Measurements from ENCODE around the gene TMEM259.

The TMEM259 gene

DNA sequence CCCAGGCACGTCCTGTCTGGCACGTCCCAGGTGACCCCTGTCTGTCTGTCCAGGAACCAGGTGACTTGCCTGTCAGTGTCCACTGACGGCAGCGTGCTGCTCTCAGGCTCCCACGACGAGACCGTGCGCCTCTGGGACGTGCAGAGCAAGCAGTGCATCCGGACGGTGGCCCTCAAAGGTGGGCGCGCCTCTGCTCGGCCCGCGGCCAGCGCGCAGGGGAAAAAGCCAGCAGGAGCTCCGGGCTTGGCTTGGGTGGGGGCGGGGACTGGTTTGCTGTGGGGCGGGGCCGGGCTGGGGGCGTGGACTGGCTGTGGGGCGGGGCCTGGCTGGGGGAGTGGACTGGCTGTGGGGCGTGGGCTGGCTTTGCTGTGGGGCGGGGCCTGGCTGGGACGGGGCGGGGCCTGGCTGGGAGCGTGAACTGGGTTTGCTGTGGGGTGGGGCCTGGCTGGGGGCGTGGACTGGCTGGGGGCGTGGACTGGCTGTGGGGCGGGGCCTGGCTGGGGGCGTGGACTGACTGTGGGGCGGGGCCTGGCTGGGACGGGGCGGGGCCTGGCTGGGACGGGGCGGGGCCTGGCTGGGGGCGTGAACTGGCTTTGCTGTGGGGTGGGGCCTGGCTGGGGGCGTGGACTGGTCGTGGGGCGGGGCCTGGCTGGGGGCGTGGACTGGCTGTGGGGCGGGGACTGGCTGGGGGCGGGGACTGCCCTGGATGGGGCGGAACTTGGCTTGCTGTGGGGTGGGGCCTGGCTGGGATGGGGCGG lies 29.6 kb downstream of the TMEM259 start:
- H3K27ac ChIP-seq (replicated peaks; ENCODE audit: low read length): no peak overlapping the region
- no peak overlapping the region for H3K23ac ChIP-seq (ENCODE audit: low read depth, low read length, poor library complexity)
- H2BK12ac ChIP-seq (ENCODE audit: low read length): no peak overlapping the region
- no peak overlapping the region for H2BK120ac ChIP-seq (ENCODE audit: low read depth, low read length)
- H3K4ac ChIP-seq (ENCODE audit: low read length): no peak overlapping the region
- H3K27me3 ChIP-seq (ENCODE audit: control insufficient read depth in 3 of 3, insufficient read depth in 3 of 3, low read depth in 1 of 3, low read length in 3 of 3): peaks cover 0 to 5% (median 0%) of the 10 kb centered on the region in 3 experiments
- WGBS, 2 donors (ENCODE audit: extremely low coverage in 2 of 2, insufficient read length in 2 of 2, insufficient replicate concordance in 1 of 2): no CpG with 5 or more reads among the region's 47 CpGs
- peaks cover 27 to 67% of the 10 kb centered on the region in 2 donors for H3K36me3 ChIP-seq (replicated peaks in 1 of 2; ENCODE audit: control insufficient read depth in 2 of 2, insufficient read depth in 2 of 2, low read length in 2 of 2)
- H3K4me3 ChIP-seq (ENCODE audit: low read length in 2 of 2): no peak overlapping the region
- peaks cover 6% of the 10 kb centered on the region for H3K79me1 ChIP-seq (ENCODE audit: low read depth, low read length)
- H3K4me1 ChIP-seq (ENCODE audit: control insufficient read depth in 2 of 2, insufficient read depth in 1 of 2, low read depth in 1 of 2, low read length in 2 of 2): peaks cover 3 to 4% of the 10 kb centered on the region in 2 donors
- H2BK15ac ChIP-seq (ENCODE audit: low read length): no peak overlapping the region
- peak overlapping the region; percentile 71 for H3K14ac ChIP-seq (ENCODE audit: low read length)
- H4K8ac ChIP-seq (ENCODE audit: low read depth, low read length): no peak overlapping the region
- no peak overlapping the region for H3K18ac ChIP-seq (ENCODE audit: low read length)
- H3K4me2 ChIP-seq (ENCODE audit: insufficient read depth, low read length, poor library complexity, severe bottlenecking): no peak overlapping the region
- DNase-seq (ENCODE audit: low spot score): no peak
- H2AFZ ChIP-seq (ENCODE audit: low read length): no peak overlapping the region
- no peak overlapping the region for H3K9ac ChIP-seq (ENCODE audit: low read depth, low read length, poor library complexity)
- no peak overlapping the region for H2BK5ac ChIP-seq (ENCODE audit: low read length)
- no peak overlapping the region for H2AK5ac ChIP-seq (ENCODE audit: low read depth, low read length)
- peak overlapping the region; percentile 85 for H4K91ac ChIP-seq (ENCODE audit: low read depth, low read length, poor library complexity)
- H3K9me3 ChIP-seq (replicated peaks in 1 of 2; ENCODE audit: control insufficient read depth in 2 of 2, insufficient read depth in 1 of 2, low read depth in 1 of 2, low read length in 2 of 2): no peaks in the 10 kb centered on the region

DNA sequence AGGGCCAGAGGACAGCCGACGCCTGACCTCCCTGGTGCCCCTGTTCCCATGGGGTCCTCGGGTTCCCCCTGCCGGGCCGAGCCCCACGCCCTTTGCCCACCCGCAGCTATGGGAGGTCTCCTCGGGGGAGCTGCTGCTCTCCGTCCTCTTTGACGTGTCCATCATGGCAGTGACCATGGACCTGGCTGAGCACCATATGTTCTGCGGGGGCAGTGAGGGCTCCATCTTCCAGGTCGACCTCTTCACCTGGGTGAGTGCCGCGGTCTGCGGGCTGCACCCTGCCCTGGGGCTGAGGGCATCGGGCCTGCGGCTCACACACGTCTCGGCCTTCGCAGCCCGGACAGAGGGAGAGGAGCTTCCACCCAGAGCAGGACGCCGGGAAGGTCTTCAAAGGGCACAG lies 30.2 kb downstream of the TMEM259 start:
- Histone ChIP-seq H3K27ac (replicated peaks; ENCODE audit: low read length) (no peak overlapping the region), H2BK12ac (ENCODE audit: low read length) (no peak overlapping the region), H3K9me3 (replicated peaks in 1 of 2; ENCODE audit: control insufficient read depth in 2 of 2, insufficient read depth in 1 of 2, low read depth in 1 of 2, low read length in 2 of 2) (no peaks in the 10 kb centered on the region), H2BK15ac (ENCODE audit: low read length) (no peak overlapping the region), H3K9ac (ENCODE audit: low read depth, low read length, poor library complexity) (no peak overlapping the region), H4K8ac (ENCODE audit: low read depth, low read length) (no peak overlapping the region), H3K79me1 (ENCODE audit: low read depth, low read length) (peaks cover 7% of the 10 kb centered on the region), H3K36me3 (replicated peaks in 1 of 2; ENCODE audit: control insufficient read depth in 2 of 2, insufficient read depth in 2 of 2, low read length in 2 of 2) (peaks cover 29 to 73% of the 10 kb centered on the region in 2 donors), H3K23ac (ENCODE audit: low read depth, low read length, poor library complexity) (peak overlapping the region; percentile 20), H4K91ac (ENCODE audit: low read depth, low read length, poor library complexity) (peak overlapping the region; percentile 85), H3K4me2 (ENCODE audit: insufficient read depth, low read length, poor library complexity, severe bottlenecking) (no peak overlapping the region), H2BK5ac (ENCODE audit: low read length) (no peak overlapping the region), H3K4me1 (ENCODE audit: control insufficient read depth in 2 of 2, insufficient read depth in 1 of 2, low read depth in 1 of 2, low read length in 2 of 2) (peaks cover 0 to 3% of the 10 kb centered on the region in 2 donors), H3K27me3 (ENCODE audit: control insufficient read depth in 3 of 3, insufficient read depth in 3 of 3, low read depth in 1 of 3, low read length in 3 of 3) (peaks cover 0 to under 1% (median 0%) of the 10 kb centered on the region in 3 experiments), H2AFZ (ENCODE audit: low read length) (no peak overlapping the region), H3K4ac (ENCODE audit: low read length) (no peak overlapping the region), H3K4me3 (ENCODE audit: low read length in 2 of 2) (no peak overlapping the region), H3K18ac (ENCODE audit: low read length) (no peak overlapping the region), H2BK120ac (ENCODE audit: low read depth, low read length) (no peak overlapping the region), H2AK5ac (ENCODE audit: low read depth, low read length) (no peak overlapping the region), H3K14ac (ENCODE audit: low read length) (no peak overlapping the region)
- WGBS, 2 donors (ENCODE audit: extremely low coverage in 2 of 2, insufficient read length in 2 of 2, insufficient replicate concordance in 1 of 2): no CpG with 5 or more reads among the region's 23 CpGs
- no peak for DNase-seq (ENCODE audit: low spot score)

DNA sequence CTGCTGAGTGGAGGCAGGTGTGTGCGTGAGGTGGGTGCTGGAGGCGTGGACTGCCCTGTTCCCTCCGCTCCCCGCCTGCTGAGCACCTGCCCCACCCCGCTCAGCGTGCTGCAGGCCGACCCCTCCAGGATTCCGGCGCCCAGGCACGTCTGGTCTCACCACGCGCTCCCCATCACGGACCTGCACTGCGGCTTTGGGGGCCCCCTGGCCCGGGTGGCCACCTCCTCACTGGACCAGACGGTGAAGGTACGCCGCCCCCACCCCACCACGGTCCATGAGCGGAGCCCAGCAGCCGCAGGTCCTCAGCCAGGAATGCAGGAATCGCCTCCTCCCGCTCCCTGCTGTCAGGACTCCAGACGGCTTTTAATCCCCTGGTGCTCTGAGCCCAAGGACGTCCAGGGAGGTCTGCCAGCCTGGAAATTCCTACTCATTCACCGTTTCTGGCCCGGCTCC lies 30.8 kb downstream of the TMEM259 start:
- Histone ChIP-seq H2BK15ac (ENCODE audit: low read length) (no peak overlapping the region), H3K4ac (ENCODE audit: low read length) (no peak overlapping the region), H3K9ac (ENCODE audit: low read depth, low read length, poor library complexity) (peak overlapping the region; percentile 60), H3K27ac (replicated peaks; ENCODE audit: low read length) (no peak overlapping the region), H3K23ac (ENCODE audit: low read depth, low read length, poor library complexity) (peak overlapping the region; percentile 43), H3K27me3 (ENCODE audit: control insufficient read depth in 3 of 3, insufficient read depth in 3 of 3, low read depth in 1 of 3, low read length in 3 of 3) (no peaks in the 10 kb centered on the region), H3K18ac (ENCODE audit: low read length) (peak overlapping the region; percentile 28), H4K8ac (ENCODE audit: low read depth, low read length) (no peak overlapping the region), H2AFZ (ENCODE audit: low read length) (no peak overlapping the region), H3K14ac (ENCODE audit: low read length) (peak overlapping the region; percentile 8), H3K4me2 (ENCODE audit: insufficient read depth, low read length, poor library complexity, severe bottlenecking) (no peak overlapping the region), H3K36me3 (replicated peaks in 1 of 2; ENCODE audit: control insufficient read depth in 2 of 2, insufficient read depth in 2 of 2, low read length in 2 of 2) (peaks cover 30 to 75% of the 10 kb centered on the region in 2 donors), H2BK120ac (ENCODE audit: low read depth, low read length) (no peak overlapping the region), H3K4me3 (ENCODE audit: low read length in 2 of 2) (no peak overlapping the region), H4K91ac (ENCODE audit: low read depth, low read length, poor library complexity) (no peak overlapping the region), H2BK12ac (ENCODE audit: low read length) (no peak overlapping the region), H3K4me1 (ENCODE audit: control insufficient read depth in 2 of 2, insufficient read depth in 1 of 2, low read depth in 1 of 2, low read length in 2 of 2) (peaks cover 0 to 3% of the 10 kb centered on the region in 2 donors), H2AK5ac (ENCODE audit: low read depth, low read length) (no peak overlapping the region), H3K79me1 (ENCODE audit: low read depth, low read length) (peaks cover 9% of the 10 kb centered on the region), H3K9me3 (replicated peaks in 1 of 2; ENCODE audit: control insufficient read depth in 2 of 2, insufficient read depth in 1 of 2, low read depth in 1 of 2, low read length in 2 of 2) (no peaks in the 10 kb centered on the region), H2BK5ac (ENCODE audit: low read length) (peak overlapping the region; percentile 13)
- DNase-seq (ENCODE audit: low spot score): no peak
- WGBS, 2 donors (ENCODE audit: extremely low coverage in 2 of 2, insufficient read length in 2 of 2, insufficient replicate concordance in 1 of 2): no CpG with 5 or more reads among the region's 27 CpGs

DNA sequence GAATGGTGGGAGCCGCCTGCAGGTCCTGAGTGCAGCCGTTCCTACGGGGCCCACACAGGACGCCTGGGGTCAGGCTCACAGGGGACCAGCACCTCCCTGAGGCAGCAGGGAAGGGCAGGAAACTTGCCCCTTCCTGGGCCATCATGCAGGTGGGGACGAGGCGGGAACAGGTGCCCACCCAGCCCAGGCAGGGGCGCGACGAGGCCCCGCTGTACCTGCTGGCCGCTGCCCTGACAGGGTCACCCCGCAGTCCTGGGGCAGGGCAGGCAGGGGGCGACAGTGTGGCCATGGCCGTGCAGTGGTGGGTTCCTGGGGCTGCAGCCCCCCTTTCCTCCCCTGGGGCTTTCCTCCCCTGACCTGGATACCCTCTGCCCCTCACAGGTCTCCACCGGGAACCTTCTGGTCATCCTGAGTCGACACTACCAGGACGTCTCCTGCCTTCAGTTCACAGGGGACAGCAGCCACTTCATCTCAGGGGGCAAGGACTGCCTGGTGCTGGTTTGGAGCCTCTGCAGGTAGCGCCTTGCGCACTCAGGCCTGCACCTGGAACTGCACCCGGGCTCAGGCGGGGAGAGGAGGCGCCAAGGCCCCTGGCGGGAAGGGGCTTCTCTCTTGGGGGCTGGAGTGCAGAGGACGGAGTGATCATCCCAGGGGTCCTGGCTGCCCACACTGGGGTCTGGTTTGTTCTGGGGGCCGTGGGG lies 31.4 kb downstream of the TMEM259 start:
- peak overlapping the region; percentile 8 for H3K14ac ChIP-seq (ENCODE audit: low read length)
- peak overlapping the region; percentile 13 for H2BK5ac ChIP-seq (ENCODE audit: low read length)
- no peaks in the 10 kb centered on the region for H3K27me3 ChIP-seq (ENCODE audit: control insufficient read depth in 3 of 3, insufficient read depth in 3 of 3, low read depth in 1 of 3, low read length in 3 of 3)
- H4K8ac ChIP-seq (ENCODE audit: low read depth, low read length): no peak overlapping the region
- H3K79me1 ChIP-seq (ENCODE audit: low read depth, low read length): peaks cover 11% of the 10 kb centered on the region
- DNase-seq (ENCODE audit: low spot score): no peak
- no peak overlapping the region for H2BK120ac ChIP-seq (ENCODE audit: low read depth, low read length)
- H3K27ac ChIP-seq (replicated peaks; ENCODE audit: low read length): no peak overlapping the region
- no CpG with 5 or more reads among the region's 25 CpGs for WGBS, 2 donors (ENCODE audit: extremely low coverage in 2 of 2, insufficient read length in 2 of 2, insufficient replicate concordance in 1 of 2)
- no peak overlapping the region for H2AFZ ChIP-seq (ENCODE audit: low read length)
- no peak overlapping the region for H3K4ac ChIP-seq (ENCODE audit: low read length)
- no peak overlapping the region for H3K18ac ChIP-seq (ENCODE audit: low read length)
- no peak overlapping the region for H2BK12ac ChIP-seq (ENCODE audit: low read length)
- H3K36me3 ChIP-seq (replicated peaks in 1 of 2; ENCODE audit: control insufficient read depth in 2 of 2, insufficient read depth in 2 of 2, low read length in 2 of 2): peaks cover 30 to 71% of the 10 kb centered on the region in 2 donors
- no peak overlapping the region for H4K91ac ChIP-seq (ENCODE audit: low read depth, low read length, poor library complexity)
- no peak overlapping the region for H2BK15ac ChIP-seq (ENCODE audit: low read length)
- no peaks in the 10 kb centered on the region for H3K9me3 ChIP-seq (replicated peaks in 1 of 2; ENCODE audit: control insufficient read depth in 2 of 2, insufficient read depth in 1 of 2, low read depth in 1 of 2, low read length in 2 of 2)
- H3K9ac ChIP-seq (ENCODE audit: low read depth, low read length, poor library complexity): peak overlapping the region; percentile 60
- no peak overlapping the region for H3K4me2 ChIP-seq (ENCODE audit: insufficient read depth, low read length, poor library complexity, severe bottlenecking)
- peaks cover 2 to 3% of the 10 kb centered on the region in 2 donors for H3K4me1 ChIP-seq (ENCODE audit: control insufficient read depth in 2 of 2, insufficient read depth in 1 of 2, low read depth in 1 of 2, low read length in 2 of 2)
- no peak overlapping the region for H3K4me3 ChIP-seq (ENCODE audit: low read length in 2 of 2)
- no peak overlapping the region for H2AK5ac ChIP-seq (ENCODE audit: low read depth, low read length)
- peak overlapping the region; percentile 97 for H3K23ac ChIP-seq (ENCODE audit: low read depth, low read length, poor library complexity)
